OCI-LY1 (cell line): ENCODE data around the gene MSS51.

Experiments
- CTCF ChIP-seq: fragments of 200-600 bp; sonication (generic), shearing (Covaris generic); IDR thresholded peaks from 2 replicates; pipeline ENCODE4 v1.5.1; 2017; ENCODE audit warnings: mild to moderate bottlenecking, antibody characterized with exemption, low read length, moderate library complexity, mixed read lengths
- EZH2 ChIP-seq: fragments of 200-600 bp; sonication (generic), shearing (Covaris generic); IDR thresholded peaks from 2 replicates; pipeline ENCODE4 v1.8.0; 2017; ENCODE audit warnings: borderline replicate concordance, mixed run types, mild to moderate bottlenecking, antibody characterized with exemption, low read length, moderate library complexity, mixed read lengths

GRCh38 chr10:73379064-73379748, 54.2 kb downstream of the MSS51 start:
- TF ChIP-seq CTCF (no peak), EZH2 (no peak)
